Measurements from ENCODE around the gene GNMT.

GNMT gene

GRCh38 chr6:42960243-42961019 lies at the start of gene GNMT:
Gene GNMT, plus strand, starts transcription at chr6:42960754. Its CDS starts 14 bp downstream, at chr6:42960768.
- peak; percentile 43 for DNase-seq (ENCODE audit: insufficient read length, low spot score)
- FAIRE-seq: no peak

- no peak for DNase-seq (ENCODE audit: insufficient read length, low spot score)
- FAIRE-seq: no peak
Observed at GRCh38 chr6:42911171-42912021, 49.2 kb upstream of the GNMT start.

GRCh38 chr6:42914546-42914945 lies 46.0 kb upstream of the GNMT start:
- no peak for DNase-seq (ENCODE audit: insufficient read length, low spot score)
- FAIRE-seq: no peak

- FAIRE-seq (no peak), DNase-seq (ENCODE audit: insufficient read length, low spot score) (no peak)
Observed at GRCh38 chr6:42915732-42916131, 44.8 kb upstream of the GNMT start, which contains the start of gene PTCRA. Gene PTCRA, plus strand, starts transcription at chr6:42916053. Its CDS starts 17 bp downstream, at chr6:42916070.

- no peak for FAIRE-seq
- no peak for DNase-seq (ENCODE audit: insufficient read length, low spot score)
Observed at GRCh38 chr6:42916288-42916687, 44.3 kb upstream of the GNMT start.

- no peak for DNase-seq (ENCODE audit: insufficient read length, low spot score)
- no peak for FAIRE-seq
Observed at GRCh38 chr6:42921801-42922200, 38.8 kb upstream of the GNMT start.

- FAIRE-seq: no peak
- DNase-seq (ENCODE audit: insufficient read length, low spot score): no peak
Observed at GRCh38 chr6:42923666-42924065, 36.9 kb upstream of the GNMT start.

GRCh38 chr6:42925248-42925857 lies 35.2 kb upstream of the GNMT start:
- FAIRE-seq (no peak), DNase-seq (ENCODE audit: insufficient read length, low spot score) (no peak)

GRCh38 chr6:42928986-42929820 lies 31.4 kb upstream of the GNMT start, which contains the start of gene CNPY3:
Gene CNPY3, plus strand, starts transcription at chr6:42929480. Its CDS starts 91 bp downstream, at chr6:42929571.
- peak; percentile 83 for DNase-seq (ENCODE audit: insufficient read length, low spot score)
- FAIRE-seq: peak; percentile 97

GRCh38 chr6:42929821-42930360 lies 30.7 kb upstream of the GNMT start:
- FAIRE-seq (no peak), DNase-seq (ENCODE audit: insufficient read length, low spot score) (peak; percentile 70)

- no peak for DNase-seq (ENCODE audit: insufficient read length, low spot score)
- FAIRE-seq: no peak
Observed at GRCh38 chr6:42932412-42932811, 28.1 kb upstream of the GNMT start.

GRCh38 chr6:42933205-42933604 lies 27.3 kb upstream of the GNMT start:
- FAIRE-seq: no peak
- DNase-seq (ENCODE audit: insufficient read length, low spot score): no peak

GRCh38 chr6:42935322-42935721 lies 25.2 kb upstream of the GNMT start:
- FAIRE-seq (no peak), DNase-seq (ENCODE audit: insufficient read length, low spot score) (no peak)

GRCh38 chr6:42936398-42936797 lies 24.2 kb upstream of the GNMT start:
- FAIRE-seq (no peak), DNase-seq (ENCODE audit: insufficient read length, low spot score) (no peak)

- no peak for FAIRE-seq
- DNase-seq (ENCODE audit: insufficient read length, low spot score): no peak
Observed at GRCh38 chr6:42937548-42938427, 22.8 kb upstream of the GNMT start.

GRCh38 chr6:42938428-42938796 lies 22.1 kb upstream of the GNMT start:
- DNase-seq (ENCODE audit: insufficient read length, low spot score) (no peak), FAIRE-seq (no peak)

GRCh38 chr6:42938987-42939809 lies 21.4 kb upstream of the GNMT start:
- FAIRE-seq: no peak

GRCh38 chr6:42939810-42940167 lies 20.8 kb upstream of the GNMT start:
- no peak for DNase-seq (ENCODE audit: insufficient read length, low spot score)
- FAIRE-seq: no peak

More at GRCh38 chr6:42938987-42939809, 21.4 kb upstream of the GNMT start:
- no peak for DNase-seq (ENCODE audit: insufficient read length, low spot score)

Measured in GM19239 (cell line).